ENCODE measurements around the gene C2orf49. TPM values are rescaled to one million over a fixed set of nuclear protein-coding genes. Genes with fewer than 3 reads are reported as not detected.

The C2orf49 gene
- total and polyA plus RNA-seq, 2 donors (not counting 1 experiment from before 2014, with no cell fraction given) = 7.5 to 29.3 TPM

GRCh38 chr2:105362862-105363591 lies 25.7 kb downstream of the C2orf49 start:
- Mint-ChIP-seq H3K27me3 (no peaks in the 10 kb centered on the region), H3K4me1 (no peaks in the 10 kb centered on the region), H3K9me3 (ENCODE audit: insufficient read depth) (peaks cover under 1% of the 10 kb centered on the region), H3K4me3 (no peak overlapping the region), H3K27ac (no peak overlapping the region)
- no peaks in the 10 kb centered on the region for H3K27me3 ChIP-seq (replicated peaks in 1 of 4; ENCODE audit: control extremely low read depth in 1 of 4, control insufficient read depth in 3 of 4, insufficient read depth in 4 of 4, low read length in 3 of 4)
- H3K9ac ChIP-seq (ENCODE audit: low read length) = no peak overlapping the region
- H3K4me2 ChIP-seq (replicated peaks; ENCODE audit: low read depth, low read length, poor library complexity, severe bottlenecking) = no peak overlapping the region
- no peak overlapping the region for H2AFZ ChIP-seq (ENCODE audit: insufficient read depth, low read depth, low read length, poor library complexity, severe bottlenecking)
- ChIA-PET POLR2A (no interaction called here), CTCF (interaction anchor here (1.2 kb wide), 1 partner anchor 9 kb away, joined by 3 read pairs; no protein-coding TSS in a partner anchor)
- TF ChIP-seq, protein P1, sequence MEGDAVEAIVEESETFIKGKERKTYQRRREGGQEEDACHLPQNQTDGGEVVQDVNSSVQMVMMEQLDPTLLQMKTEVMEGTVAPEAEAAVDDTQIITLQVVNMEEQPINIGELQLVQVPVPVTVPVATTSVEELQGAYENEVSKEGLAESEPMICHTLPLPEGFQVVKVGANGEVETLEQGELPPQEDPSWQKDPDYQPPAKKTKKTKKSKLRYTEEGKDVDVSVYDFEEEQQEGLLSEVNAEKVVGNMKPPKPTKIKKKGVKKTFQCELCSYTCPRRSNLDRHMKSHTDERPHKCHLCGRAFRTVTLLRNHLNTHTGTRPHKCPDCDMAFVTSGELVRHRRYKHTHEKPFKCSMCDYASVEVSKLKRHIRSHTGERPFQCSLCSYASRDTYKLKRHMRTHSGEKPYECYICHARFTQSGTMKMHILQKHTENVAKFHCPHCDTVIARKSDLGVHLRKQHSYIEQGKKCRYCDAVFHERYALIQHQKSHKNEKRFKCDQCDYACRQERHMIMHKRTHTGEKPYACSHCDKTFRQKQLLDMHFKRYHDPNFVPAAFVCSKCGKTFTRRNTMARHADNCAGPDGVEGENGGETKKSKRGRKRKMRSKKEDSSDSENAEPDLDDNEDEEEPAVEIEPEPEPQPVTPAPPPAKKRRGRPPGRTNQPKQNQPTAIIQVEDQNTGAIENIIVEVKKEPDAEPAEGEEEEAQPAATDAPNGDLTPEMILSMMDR (IDR thresholded peaks at IDR 0.05) = no peak
- TF ChIP-seq EZH2 (IDR thresholded peaks at IDR 0.05; ENCODE audit: borderline replicate concordance, insufficient read depth, low read depth, low read length, poor library complexity, severe bottlenecking) = no peak
- H3K9me3 ChIP-seq (ENCODE audit: control extremely low read depth in 1 of 3, control insufficient read depth in 2 of 3, insufficient read depth in 1 of 3, low read length in 2 of 3) = peaks cover 0 to 3% (median 0%) of the 10 kb centered on the region in 3 donors
- H4K20me1 ChIP-seq (ENCODE audit: control insufficient read depth, insufficient read depth, low read length, poor library complexity, severe bottlenecking) = no peaks in the 10 kb centered on the region
- no peaks in the 10 kb centered on the region for H3K4me1 ChIP-seq (ENCODE audit: control insufficient read depth in 2 of 2, insufficient read depth in 2 of 2, low read length in 2 of 2)
- no peak for DNase-seq
- no peaks in the 10 kb centered on the region for H3K79me2 ChIP-seq (ENCODE audit: control insufficient read depth, insufficient read depth, low read length)
- no peak for ATAC-seq (ENCODE audit: low read depth)
- H3K4me3 ChIP-seq (ENCODE audit: control extremely low read depth in 1 of 5, extremely low read depth in 1 of 5, insufficient read depth in 1 of 5, low read depth in 2 of 5, low read length in 4 of 5) = no peak overlapping the region
- peaks cover 1 to 5% of the 10 kb centered on the region in 2 experiments for H3K36me3 ChIP-seq (replicated peaks in 1 of 2; ENCODE audit: control extremely low read depth in 1 of 2, control insufficient read depth in 1 of 2, extremely low read depth in 1 of 2, insufficient read depth in 2 of 2, low read length in 1 of 2)
- WGBS (ENCODE audit: insufficient coverage) = 23% methylated on average over 14 of the region's 15 CpGs
- intact Hi-C loops (cut with micrococcal nuclease) = loop anchor here (10.0 kb wide), 1 partner anchor 742 kb away; no protein-coding TSS in a partner anchor
- H3K27ac ChIP-seq (ENCODE audit: low read length in 2 of 2) = no peak overlapping the region

GRCh38 chr2:105364436-105365139 lies 27.2 kb downstream of the C2orf49 start:
- Histone ChIP-seq H3K27ac (ENCODE audit: low read length in 2 of 2) (no peak overlapping the region), H3K9me3 (ENCODE audit: control extremely low read depth in 1 of 3, control insufficient read depth in 2 of 3, insufficient read depth in 1 of 3, low read length in 2 of 3) (no peaks in the 10 kb centered on the region), H2AFZ (ENCODE audit: insufficient read depth, low read depth, low read length, poor library complexity, severe bottlenecking) (no peak overlapping the region), H3K4me2 (replicated peaks; ENCODE audit: low read depth, low read length, poor library complexity, severe bottlenecking) (no peak overlapping the region), H3K9ac (ENCODE audit: low read length) (no peak overlapping the region), H3K4me3 (ENCODE audit: control extremely low read depth in 1 of 5, extremely low read depth in 1 of 5, insufficient read depth in 1 of 5, low read depth in 2 of 5, low read length in 4 of 5) (no peak overlapping the region), H4K20me1 (ENCODE audit: control insufficient read depth, insufficient read depth, low read length, poor library complexity, severe bottlenecking) (no peaks in the 10 kb centered on the region), H3K27me3 (replicated peaks in 1 of 4; ENCODE audit: control extremely low read depth in 1 of 4, control insufficient read depth in 3 of 4, insufficient read depth in 4 of 4, low read length in 3 of 4) (no peaks in the 10 kb centered on the region), H3K4me1 (ENCODE audit: control insufficient read depth in 2 of 2, insufficient read depth in 2 of 2, low read length in 2 of 2) (peaks cover 0 to 1% of the 10 kb centered on the region in 2 donors), H3K36me3 (replicated peaks in 1 of 2; ENCODE audit: control extremely low read depth in 1 of 2, control insufficient read depth in 1 of 2, extremely low read depth in 1 of 2, insufficient read depth in 2 of 2, low read length in 1 of 2) (peaks cover 1 to 3% of the 10 kb centered on the region in 2 experiments), H3K79me2 (ENCODE audit: control insufficient read depth, insufficient read depth, low read length) (no peaks in the 10 kb centered on the region)
- TF ChIP-seq EZH2 (IDR thresholded peaks at IDR 0.05; ENCODE audit: borderline replicate concordance, insufficient read depth, low read depth, low read length, poor library complexity, severe bottlenecking) = no peak
- TF ChIP-seq, protein P1 (IDR thresholded peaks at IDR 0.05) = no peak
- CTCF ChIA-PET = no interaction called here
- POLR2A ChIA-PET = no interaction called here
- Mint-ChIP-seq H3K27ac (no peak overlapping the region), H3K9me3 (ENCODE audit: insufficient read depth) (no peaks in the 10 kb centered on the region), H3K27me3 (no peaks in the 10 kb centered on the region), H3K4me1 (peaks cover under 1% of the 10 kb centered on the region), H3K4me3 (no peak overlapping the region)
- 100% methylated on average over 4 of the region's 5 CpGs for WGBS (ENCODE audit: insufficient coverage)
- ATAC-seq (ENCODE audit: low read depth) (no peak), DNase-seq (no peak)
- intact Hi-C loops (cut with micrococcal nuclease) = loop anchor here (10.0 kb wide), 1 partner anchor 740 kb away; no protein-coding TSS in a partner anchor

All from B cell (primary cell).